Embryonic facial prominence (tissue), 1 donor: ENCODE results near the gene RBP3.

ENCODE experiments used
- DNase-seq: peaks from one replicate; pipeline ENCODE4 v3.0.0-alpha.2; 2016; ENCODE audit errors: extremely low spot score

RBP3 gene

DNA sequence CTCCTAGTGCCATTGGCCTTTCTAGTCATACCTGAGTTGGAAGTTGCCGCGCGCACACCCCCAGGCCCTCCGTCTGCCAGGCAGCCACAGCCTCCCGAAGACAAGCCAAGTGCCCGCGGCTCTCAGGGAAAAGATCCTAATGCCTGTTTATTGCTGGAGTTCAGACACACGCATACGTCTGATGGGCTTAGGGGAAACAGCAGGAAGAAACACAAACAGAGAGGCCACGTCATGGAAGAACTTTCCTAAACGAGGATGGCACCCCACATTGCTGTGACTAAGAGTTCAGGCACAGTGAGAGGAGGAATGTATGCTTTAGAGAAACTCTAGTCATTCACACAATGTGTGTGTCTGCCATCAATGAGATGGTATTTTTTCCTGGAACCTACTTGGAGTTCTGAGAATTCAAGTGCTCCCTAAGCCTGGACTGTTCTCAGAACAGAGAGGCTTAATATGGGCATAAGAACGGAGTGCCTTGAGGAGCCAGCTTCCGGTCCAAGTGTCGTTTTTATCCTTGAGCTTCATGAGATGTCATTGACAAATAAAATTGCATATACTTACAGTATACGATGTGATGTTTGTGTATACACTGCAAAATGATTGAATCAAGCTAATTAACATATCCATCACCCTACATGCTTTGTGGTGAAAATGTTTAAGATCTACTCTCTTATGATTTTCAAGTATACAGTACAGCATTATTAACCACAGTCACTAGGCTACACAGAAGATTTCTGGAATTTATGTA lies 11.6 kb upstream of the RBP3 start:
- no peak for DNase-seq

DNA sequence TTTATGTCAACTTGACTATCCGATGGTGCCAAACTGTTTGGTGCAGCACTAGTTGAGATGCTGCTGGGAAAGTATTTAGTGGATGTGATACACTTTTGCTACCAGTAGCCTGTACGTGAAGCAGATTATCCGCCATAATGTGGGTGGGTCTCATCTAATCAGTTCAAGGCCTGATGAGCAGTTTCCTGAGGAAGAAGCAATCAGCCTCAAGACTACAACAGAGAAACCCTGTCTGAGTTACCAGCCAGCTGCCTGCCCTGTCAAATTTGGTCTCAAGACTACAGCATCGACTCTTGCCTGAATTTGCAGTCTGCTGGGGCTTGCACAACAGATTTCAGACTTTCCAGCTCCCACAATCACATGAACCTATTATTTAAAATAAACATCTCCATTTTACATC lies 10.9 kb upstream of the RBP3 start:
- no peak for DNase-seq

DNA sequence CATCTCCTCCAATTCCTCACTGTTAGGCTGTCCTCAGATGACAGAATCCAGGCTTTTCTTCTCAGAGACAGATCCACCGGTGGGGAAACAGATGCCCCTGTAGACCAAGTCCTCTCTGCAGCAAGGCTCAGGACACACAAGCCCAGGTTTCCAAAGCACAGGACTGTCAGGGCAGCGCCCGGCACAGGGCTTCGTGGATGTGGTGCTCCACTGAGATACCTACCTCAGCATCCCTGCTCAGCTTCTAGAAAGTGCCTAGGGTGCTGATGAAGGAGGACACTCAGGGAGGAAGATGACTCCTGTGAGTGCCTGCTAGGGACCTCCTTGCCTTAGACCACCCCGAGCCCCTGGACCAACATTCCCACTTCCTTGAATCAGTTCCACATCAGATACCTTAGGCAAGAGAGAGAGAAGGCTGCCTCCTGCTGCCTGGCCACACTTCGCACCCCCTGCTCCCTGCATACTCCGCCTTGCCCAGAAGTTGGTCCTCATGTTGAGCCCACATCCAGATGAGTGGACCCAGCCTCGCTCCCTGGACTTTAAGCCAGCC lies 8.9 kb upstream of the RBP3 start:
- DNase-seq = no peak

DNA sequence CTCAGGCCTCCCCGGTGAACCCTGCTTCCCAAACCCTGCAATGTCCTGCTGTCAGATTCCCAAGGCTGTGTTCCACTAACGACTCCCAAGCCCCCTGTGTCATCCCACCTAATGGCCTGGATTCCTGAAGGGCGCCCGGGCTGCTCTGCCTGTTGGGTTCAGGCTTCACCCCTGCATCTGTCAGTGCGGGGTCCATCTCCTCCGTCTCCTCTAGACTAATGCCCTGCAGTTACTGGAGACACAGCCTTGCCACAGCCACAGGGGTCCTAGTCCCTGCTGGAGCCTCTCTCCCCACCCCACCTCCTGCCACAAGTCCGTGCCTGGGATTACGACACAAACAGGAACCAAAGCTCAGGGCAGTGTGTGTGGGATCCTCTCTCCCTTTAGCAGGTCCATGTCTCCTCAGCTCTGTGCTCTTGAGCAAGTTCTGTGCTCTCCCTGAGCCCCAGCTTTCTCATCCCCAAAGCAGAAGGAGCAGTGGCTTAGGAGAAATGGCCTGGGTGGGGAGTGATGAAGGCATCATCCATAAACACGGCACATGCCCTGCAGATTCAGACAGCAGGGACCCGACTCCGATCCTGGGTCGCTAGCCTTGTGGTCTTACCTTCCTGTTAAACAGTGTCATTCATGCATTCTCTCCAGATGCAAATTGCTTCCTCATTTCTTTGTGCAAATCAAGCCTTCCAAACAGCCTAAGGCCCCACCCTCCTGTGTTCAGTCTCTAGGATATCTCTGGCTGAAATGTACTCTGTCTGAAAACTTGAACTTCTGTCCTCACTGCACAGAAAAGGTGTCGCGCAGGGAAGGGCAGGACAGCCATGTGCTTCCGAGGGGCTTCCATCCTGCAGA lies 8.2 kb upstream of the RBP3 start:
- no peak for DNase-seq

DNA sequence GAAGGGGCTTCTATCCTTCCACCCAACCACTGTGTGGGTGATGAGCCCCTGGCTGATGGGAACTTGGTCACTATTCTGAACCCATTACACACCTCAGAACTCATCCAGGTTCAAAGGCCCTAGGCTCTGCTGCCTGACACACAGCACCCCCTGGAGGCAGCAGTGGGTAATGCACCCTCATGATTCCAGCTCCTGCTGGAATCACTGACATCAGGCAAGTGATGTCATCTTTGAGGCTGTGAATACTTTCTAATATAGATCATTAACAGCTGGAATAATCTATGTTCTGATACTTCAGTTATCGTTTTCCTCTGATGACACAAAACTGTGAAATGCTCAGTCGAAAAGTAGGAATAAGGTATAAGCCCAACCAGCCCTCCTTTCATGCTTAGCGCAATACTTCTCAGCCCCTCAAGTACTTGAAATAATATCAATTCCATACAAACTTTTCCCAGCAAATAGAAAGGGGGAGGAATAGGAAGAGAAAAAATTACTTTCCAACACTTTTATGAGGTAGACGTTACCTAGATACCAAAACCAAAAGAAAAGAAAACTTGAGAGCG lies 7.5 kb upstream of the RBP3 start:
- no peak for DNase-seq

DNA sequence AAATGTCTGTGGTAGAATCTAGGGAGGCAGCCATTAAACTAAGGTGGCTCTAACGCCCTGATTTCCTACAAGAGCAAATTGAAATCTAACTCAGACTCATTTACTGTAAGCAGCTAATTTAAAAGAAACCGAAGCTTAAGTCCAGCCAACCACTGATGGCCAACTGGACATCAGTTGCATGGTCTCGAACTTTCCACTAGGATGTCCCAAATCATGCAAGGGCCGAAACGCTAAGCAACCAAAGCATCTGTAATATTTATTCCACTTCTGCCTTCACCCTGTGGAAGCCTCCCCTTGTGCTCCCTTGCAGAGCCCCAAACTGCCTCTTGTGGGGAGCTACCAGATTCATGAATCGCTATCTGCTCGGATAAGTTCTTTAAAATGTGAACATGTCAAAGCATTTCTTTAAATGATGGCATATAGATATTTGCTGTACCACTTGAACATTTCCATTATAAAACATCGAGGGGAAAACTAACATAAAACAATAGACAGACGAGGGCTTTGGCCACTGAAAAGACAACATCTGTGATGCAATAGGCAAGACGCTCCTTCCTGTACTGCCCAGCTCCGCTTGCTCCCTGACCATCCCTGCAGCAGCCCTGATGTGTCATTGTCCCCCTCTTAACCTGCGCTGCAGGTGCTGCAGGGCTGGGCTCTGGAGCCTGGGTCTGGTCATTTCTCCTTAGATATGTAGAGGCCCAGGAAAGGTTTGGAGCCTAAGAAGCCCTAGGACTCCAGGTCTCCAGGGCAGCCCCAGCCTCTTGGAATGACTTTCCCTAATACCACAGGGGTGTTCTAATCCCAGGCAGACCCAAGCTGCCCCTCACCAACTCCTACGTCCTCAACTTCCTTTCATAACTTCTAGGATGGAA lies 2.9 kb upstream of the RBP3 start:
- DNase-seq = no peak

DNA sequence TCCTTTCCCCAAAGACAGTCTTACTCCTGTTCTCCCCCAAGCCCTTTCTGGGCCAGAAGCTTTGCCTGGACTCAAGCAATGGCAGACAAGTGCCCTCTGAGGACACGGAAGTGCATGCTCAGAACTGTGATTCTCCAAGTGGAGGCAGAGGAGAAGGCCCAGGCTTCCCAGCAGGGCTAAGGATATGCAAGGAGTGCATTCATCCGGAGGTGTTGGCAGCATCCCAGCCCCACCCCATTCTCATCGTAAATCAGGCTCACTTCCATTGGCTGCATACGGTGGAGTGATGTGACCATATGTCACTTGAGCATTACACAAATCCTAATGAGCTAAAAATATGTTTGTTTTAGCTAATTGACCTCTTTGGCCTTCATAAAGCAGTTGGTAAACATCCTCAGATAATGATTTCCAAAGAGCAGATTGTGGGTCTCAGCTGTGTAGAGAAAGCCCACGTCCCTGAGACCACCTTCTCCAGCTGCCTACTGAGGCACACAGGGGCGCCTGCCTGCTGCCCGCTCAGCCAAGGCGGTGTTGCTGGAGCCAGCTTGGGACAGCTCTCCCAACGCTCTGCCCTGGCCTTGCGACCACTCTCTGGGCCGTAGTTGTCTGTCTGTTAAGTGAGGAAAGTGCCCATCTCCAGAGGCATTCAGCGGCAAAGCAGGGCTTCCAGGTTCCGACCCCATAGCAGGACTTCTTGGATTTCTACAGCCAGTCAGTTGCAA lies 1.4 kb upstream of the RBP3 start:
- no peak for DNase-seq

DNA sequence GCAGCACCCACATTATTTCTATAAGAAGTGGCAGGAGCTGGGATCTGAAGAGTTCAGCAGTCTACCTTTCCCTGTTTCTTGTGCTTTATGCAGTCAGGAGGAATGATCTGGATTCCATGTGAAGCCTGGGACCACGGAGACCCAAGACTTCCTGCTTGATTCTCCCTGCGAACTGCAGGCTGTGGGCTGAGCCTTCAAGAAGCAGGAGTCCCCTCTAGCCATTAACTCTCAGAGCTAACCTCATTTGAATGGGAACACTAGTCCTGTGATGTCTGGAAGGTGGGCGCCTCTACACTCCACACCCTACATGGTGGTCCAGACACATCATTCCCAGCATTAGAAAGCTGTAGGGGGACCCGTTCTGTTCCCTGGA lies 874 bp upstream of the RBP3 start:
- no peak for DNase-seq

DNA sequence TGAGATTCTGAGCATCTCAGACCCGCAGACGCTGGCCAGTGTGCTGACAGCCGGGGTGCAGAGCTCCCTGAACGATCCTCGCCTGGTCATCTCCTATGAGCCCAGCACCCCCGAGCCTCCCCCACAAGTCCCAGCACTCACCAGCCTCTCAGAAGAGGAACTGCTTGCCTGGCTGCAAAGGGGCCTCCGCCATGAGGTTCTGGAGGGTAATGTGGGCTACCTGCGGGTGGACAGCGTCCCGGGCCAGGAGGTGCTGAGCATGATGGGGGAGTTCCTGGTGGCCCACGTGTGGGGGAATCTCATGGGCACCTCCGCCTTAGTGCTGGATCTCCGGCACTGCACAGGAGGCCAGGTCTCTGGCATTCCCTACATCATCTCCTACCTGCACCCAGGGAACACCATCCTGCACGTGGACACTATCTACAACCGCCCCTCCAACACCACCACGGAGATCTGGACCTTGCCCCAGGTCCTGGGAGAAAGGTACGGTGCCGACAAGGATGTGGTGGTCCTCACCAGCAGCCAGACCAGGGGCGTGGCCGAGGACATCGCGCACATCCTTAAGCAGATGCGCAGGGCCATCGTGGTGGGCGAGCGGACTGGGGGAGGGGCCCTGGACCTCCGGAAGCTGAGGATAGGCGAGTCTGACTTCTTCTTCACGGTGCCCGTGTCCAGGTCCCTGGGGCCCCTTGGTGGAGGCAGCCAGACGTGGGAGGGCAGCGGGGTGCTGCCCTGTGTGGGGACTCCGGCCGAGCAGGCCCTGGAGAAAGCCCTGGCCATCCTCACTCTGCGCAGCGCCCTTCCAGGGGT lies 703 bp downstream of the RBP3 start:
- DNase-seq = no peak

DNA sequence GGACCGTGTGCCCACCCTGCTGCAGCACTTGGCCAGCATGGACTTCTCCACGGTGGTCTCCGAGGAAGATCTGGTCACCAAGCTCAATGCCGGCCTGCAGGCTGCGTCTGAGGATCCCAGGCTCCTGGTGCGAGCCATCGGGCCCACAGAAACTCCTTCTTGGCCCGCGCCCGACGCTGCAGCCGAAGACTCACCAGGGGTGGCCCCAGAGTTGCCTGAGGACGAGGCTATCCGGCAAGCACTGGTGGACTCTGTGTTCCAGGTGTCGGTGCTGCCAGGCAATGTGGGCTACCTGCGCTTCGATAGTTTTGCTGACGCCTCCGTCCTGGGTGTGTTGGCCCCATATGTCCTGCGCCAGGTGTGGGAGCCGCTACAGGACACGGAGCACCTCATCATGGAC lies 1.4 kb downstream of the RBP3 start:
- DNase-seq = no peak

DNA sequence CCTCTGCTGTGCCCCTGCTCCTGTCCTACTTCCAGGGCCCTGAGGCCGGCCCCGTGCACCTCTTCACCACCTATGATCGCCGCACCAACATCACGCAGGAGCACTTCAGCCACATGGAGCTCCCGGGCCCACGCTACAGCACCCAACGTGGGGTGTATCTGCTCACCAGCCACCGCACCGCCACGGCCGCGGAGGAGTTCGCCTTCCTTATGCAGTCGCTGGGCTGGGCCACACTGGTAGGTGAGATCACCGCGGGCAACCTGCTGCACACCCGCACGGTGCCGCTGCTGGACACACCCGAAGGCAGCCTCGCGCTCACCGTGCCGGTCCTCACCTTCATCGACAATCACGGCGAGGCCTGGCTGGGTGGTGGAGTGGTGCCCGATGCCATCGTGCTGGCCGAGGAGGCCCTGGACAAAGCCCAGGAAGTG lies 1.8 kb downstream of the RBP3 start:
- no peak for DNase-seq

DNA sequence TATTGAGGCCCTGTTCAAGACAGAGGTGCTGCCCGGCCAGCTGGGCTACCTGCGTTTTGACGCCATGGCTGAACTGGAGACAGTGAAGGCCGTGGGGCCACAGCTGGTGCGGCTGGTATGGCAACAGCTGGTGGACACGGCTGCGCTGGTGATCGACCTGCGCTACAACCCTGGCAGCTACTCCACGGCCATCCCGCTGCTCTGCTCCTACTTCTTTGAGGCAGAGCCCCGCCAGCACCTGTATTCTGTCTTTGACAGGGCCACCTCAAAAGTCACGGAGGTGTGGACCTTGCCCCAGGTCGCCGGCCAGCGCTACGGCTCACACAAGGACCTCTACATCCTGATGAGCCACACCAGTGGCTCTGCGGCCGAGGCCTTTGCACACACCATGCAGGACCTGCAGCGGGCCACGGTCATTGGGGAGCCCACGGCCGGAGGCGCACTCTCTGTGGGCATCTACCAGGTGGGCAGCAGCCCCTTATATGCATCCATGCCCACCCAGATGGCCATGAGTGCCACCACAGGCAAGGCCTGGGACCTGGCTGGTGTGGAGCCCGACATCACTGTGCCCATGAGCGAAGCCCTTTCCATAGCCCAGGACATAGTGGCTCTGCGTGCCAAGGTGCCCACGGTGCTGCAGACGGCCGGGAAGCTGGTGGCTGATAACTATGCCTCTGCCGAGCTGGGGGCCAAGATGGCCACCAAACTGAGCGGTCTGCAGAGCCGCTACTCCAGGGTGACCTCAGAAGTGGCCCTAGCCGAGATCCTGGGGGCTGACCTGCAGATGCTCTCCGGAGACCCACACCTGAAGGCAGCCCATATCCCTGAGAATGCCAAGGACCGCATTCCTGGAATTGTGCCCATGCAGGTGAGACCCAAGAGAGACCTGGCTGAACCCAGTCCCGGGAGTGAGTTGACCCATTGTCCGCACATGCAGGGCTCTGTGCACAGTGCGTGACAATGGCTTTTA lies 2.8 kb downstream of the RBP3 start:
- no peak for DNase-seq

DNA sequence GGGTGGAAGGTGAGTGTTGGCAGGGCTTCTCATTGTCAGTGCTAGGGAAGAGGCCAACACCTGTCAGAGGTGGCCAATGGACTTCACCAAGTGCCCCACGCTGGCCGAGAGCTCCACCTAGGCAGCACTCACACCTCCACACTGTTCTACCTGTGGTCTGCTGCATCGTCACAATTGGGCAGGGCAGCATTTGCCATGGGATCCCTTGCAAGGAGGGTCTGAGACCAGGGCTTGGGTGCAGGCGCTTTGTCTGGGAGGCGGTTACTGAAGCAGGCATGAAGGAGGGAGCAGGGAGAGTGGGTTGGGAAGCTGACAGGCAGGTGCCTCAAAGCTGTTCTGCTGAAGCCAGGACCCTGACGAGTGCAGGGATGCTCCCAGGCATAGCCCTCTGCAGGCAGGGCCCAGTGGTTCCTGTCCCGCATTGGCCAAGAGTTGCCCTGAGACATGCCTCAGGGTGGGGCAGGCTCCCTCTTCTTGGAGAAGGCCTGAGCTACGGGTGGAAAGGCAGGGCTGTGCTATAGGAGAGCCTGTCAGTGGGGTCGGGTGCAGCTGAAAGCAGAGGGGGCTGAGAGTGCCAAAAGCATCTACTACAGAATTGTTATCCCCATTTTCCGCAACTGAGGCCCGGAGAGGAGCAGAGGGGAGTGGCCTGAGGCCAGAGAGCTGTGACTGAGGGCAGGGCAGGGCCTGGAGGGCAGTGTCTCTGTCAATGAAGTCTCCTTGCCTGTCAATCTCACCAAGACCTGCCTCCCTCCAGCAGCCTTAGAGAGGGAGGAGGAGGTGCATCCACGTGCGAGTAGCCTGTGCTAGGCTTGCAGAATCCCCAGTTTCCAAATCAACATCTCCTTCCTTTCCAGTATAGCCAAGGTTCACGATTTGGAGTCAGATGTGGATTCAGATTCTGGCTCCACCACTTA lies 4.0 kb downstream of the RBP3 start:
- DNase-seq = no peak

DNA sequence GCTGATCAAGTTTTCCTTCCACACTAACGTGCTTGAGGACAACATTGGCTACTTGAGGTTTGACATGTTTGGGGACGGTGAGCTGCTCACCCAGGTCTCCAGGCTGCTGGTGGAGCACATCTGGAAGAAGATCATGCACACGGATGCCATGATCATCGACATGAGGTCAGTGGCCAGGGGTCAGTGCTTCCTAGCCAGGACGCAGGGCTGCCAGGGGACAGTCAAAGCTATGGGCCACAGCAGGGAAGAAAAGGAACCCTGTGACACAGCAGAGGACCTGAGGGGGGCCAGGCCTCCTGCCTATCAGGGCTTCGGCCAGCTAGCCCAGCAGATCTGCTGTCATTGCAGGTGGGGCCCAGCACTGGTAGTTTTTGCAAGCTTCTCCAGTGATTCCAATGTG lies 5.2 kb downstream of the RBP3 start:
- DNase-seq = no peak

DNA sequence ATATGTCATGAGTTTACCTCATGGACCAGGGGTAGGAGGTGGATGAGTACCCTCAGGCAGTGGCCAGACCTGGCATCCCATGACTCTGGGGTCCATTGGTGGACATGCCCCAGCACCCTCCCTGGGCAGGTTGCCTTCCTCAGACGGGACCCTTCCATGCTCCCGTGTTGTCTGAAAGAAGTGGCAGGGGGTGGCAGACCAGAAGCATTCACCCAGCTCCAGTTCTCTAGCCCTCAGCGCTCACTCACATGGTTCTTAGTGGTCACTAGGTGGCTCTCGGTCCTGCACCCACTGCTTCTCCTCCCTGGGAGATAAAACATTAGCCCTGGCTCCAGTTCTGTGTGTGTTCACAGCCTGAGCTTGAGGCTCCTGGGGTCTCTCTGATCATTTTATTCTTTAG lies 6.0 kb downstream of the RBP3 start:
- DNase-seq = no peak

DNA sequence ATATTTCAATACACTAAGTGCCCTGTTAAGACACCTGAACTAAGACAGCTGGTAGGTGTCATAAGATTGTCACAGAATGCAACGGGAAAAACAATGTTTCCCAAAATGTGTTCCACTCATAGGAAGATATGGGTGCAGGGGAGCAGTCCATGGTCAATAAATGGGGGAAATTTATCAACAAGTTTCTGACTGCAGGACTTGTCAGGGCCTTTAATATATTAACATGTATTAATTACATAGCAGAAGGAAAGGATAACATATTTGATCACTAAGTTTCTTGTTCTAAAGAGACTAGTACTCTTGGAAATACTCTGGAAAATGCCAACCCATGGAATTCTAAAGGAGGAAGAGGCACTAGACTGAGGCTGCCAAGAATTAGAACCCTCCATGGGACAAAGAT lies 6.7 kb downstream of the RBP3 start:
- no peak for DNase-seq

DNA sequence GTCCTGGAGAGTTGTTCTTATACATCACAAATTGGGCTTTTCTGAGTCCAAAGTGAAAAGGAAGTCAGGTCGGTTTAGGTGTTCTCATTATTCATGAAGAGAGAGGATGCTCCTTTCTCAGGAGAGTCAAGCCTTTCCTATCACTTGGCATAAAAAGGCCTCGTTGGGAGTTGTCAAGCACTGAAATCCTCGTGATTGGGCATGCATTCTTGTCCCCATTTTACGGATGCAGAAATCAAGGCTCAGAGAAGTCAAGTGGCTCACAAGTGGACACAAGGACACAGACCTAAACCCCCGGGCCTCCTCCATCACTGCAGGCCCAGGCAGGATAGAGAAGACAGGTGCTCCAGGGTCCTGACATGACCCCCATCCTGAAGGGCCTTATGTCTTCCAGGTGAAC lies 8.5 kb downstream of the RBP3 start:
- no peak for DNase-seq

DNA sequence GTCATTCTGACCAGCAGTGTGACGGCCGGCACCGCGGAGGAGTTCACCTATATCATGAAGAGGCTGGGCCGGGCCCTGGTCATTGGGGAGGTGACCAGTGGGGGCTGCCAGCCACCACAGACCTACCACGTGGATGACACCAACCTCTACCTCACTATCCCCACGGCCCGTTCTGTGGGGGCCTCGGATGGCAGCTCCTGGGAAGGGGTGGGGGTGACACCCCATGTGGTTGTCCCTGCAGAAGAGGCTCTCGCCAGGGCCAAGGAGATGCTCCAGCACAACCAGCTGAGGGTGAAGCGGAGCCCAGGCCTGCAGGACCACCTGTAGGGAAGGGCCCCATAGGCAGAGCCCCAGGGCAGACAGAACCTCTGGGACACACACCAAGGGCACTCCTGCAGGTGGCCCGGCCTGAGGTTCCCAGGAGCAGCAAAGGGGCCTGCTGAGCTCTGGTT lies 9.0 kb downstream of the RBP3 start:
- no peak for DNase-seq
